KOPT-K1 (cell line): ENCODE results near the gene KIF11.
"Not testable (repeated sequence)": the region's sequence is repeated elsewhere in the genome, so short reads cannot be mapped to it uniquely, and the experiment has no call there.

Experiments used
- H3K27ac ChIP-seq: fragments of 200-600 bp; sonication (generic); 2 replicates; pipeline ENCODE4 v1.5.1; 2016; ENCODE audit warnings: antibody characterized with exemption, mild to moderate bottlenecking, low read depth, low read length; ENCODE audit not compliant: poor library complexity, severe bottlenecking
- H3K36me3 ChIP-seq: fragments of 200-600 bp; sonication (generic); 2 replicates; pipeline ENCODE4 v1.5.1; 2017; ENCODE audit warnings: antibody characterized with exemption, mild to moderate bottlenecking, low read length, moderate library complexity; ENCODE audit not compliant: insufficient read depth
- H3K9me3 ChIP-seq: fragments of 200-600 bp; sonication (generic); 2 replicates; pipeline ENCODE4 v1.5.1; 2017; ENCODE audit warnings: antibody characterized with exemption, low read length, mild to moderate bottlenecking; ENCODE audit not compliant: insufficient read depth, poor library complexity, severe bottlenecking

The KIF11 gene

GRCh38 chr10:92592761-92593618 is at the start of gene KIF11:
Gene KIF11, plus strand, starts transcription at chr10:92593130. Its CDS starts 246 bp downstream, at chr10:92593376.
- Histone ChIP-seq H3K9me3 (no peaks in the 10 kb centered on the region), H3K36me3 (peaks cover 8% of the 10 kb centered on the region), H3K27ac (peak within 1 kb of the TSS; percentile 97)

GRCh38 chr10:92544296-92544695 is 48.6 kb upstream of the KIF11 start:
- Histone ChIP-seq H3K27ac (no peak overlapping the region), H3K36me3 (peaks cover 5% of the 10 kb centered on the region; the same call in 1 of the 2 replicates)

GRCh38 chr10:92545556-92545955 is 47.4 kb upstream of the KIF11 start:
- H3K27ac ChIP-seq, result no peak overlapping the region

More at GRCh38 chr10:92544296-92544695, 48.6 kb upstream of the KIF11 start:
- no peaks in the 10 kb centered on the region for H3K9me3 ChIP-seq

GRCh38 chr10:92547676-92548075 is 45.3 kb upstream of the KIF11 start:
- H3K27ac ChIP-seq, result no peak overlapping the region
- H3K36me3 ChIP-seq, result peaks cover 13% of the 10 kb centered on the region; the same call in 1 of the 2 replicates
- H3K9me3 ChIP-seq, result no peaks in the 10 kb centered on the region

More at GRCh38 chr10:92545556-92545955, 47.4 kb upstream of the KIF11 start:
- Histone ChIP-seq H3K36me3 (peaks cover 5% of the 10 kb centered on the region; the same call in 1 of the 2 replicates), H3K9me3 (no peaks in the 10 kb centered on the region)

GRCh38 chr10:92550924-92551323 is 42.0 kb upstream of the KIF11 start:
- Histone ChIP-seq H3K9me3 (peaks cover 23% of the 10 kb centered on the region), H3K27ac (no peak overlapping the region), H3K36me3 (peaks cover 34% of the 10 kb centered on the region)

GRCh38 chr10:92552310-92552709 is 40.6 kb upstream of the KIF11 start:
- H3K36me3 ChIP-seq, result peaks cover 38% of the 10 kb centered on the region
- peaks cover 23% of the 10 kb centered on the region for H3K9me3 ChIP-seq
- H3K27ac ChIP-seq, result no peak overlapping the region

- H3K27ac ChIP-seq, result no peak overlapping the region
- H3K9me3 ChIP-seq, result peaks cover 29% of the 10 kb centered on the region
- peaks cover 50% of the 10 kb centered on the region for H3K36me3 ChIP-seq
Measured at GRCh38 chr10:92553959-92554358, 39.0 kb upstream of the KIF11 start.

- Histone ChIP-seq H3K9me3 (peaks cover 33% of the 10 kb centered on the region), H3K36me3 (peaks cover 59% of the 10 kb centered on the region)
Measured at GRCh38 chr10:92559046-92559445, 33.9 kb upstream of the KIF11 start.

GRCh38 chr10:92562424-92562823 is 30.5 kb upstream of the KIF11 start:
- H3K36me3 ChIP-seq, result peaks cover 49% of the 10 kb centered on the region
- H3K9me3 ChIP-seq, result peaks cover 20% of the 10 kb centered on the region
- no peak overlapping the region for H3K27ac ChIP-seq

More at GRCh38 chr10:92559046-92559445, 33.9 kb upstream of the KIF11 start:
- no peak overlapping the region for H3K27ac ChIP-seq

GRCh38 chr10:92567952-92568600 is 24.9 kb upstream of the KIF11 start:
- Histone ChIP-seq H3K27ac (no peak overlapping the region), H3K36me3 (peaks cover 22% of the 10 kb centered on the region), H3K9me3 (no peaks in the 10 kb centered on the region)

GRCh38 chr10:92569071-92569470 is 23.9 kb upstream of the KIF11 start:
- Histone ChIP-seq H3K9me3 (no peaks in the 10 kb centered on the region), H3K27ac (no peak overlapping the region), H3K36me3 (peaks cover 20% of the 10 kb centered on the region)

- peaks cover 18% of the 10 kb centered on the region for H3K36me3 ChIP-seq
- H3K27ac ChIP-seq, result not testable (repeated sequence)
Measured at GRCh38 chr10:92569663-92570062, 23.3 kb upstream of the KIF11 start.

GRCh38 chr10:92571649-92572048 is 21.3 kb upstream of the KIF11 start:
- H3K9me3 ChIP-seq, result no peaks in the 10 kb centered on the region
- H3K36me3 ChIP-seq, result peaks cover 8% of the 10 kb centered on the region
- no peak overlapping the region for H3K27ac ChIP-seq

More at GRCh38 chr10:92569663-92570062, 23.3 kb upstream of the KIF11 start:
- not testable (repeated sequence) for H3K9me3 ChIP-seq

GRCh38 chr10:92572362-92573090 is 20.4 kb upstream of the KIF11 start:
- H3K36me3 ChIP-seq, result peaks cover 8% of the 10 kb centered on the region
- H3K27ac ChIP-seq, result no peak overlapping the region
- no peaks in the 10 kb centered on the region for H3K9me3 ChIP-seq
